Sigmoid colon (tissue), 7 donors: ENCODE measurements around the gene SLCO2B1. TPM values are rescaled to one million over a fixed set of nuclear protein-coding genes. Genes with fewer than 3 reads are reported as not detected.

ENCODE experiments used
- DNase-seq: peaks from one replicate; pipeline ENCODE4 v3.0.0-alpha.2; 2019
- H3K27ac ChIP-seq, 4 donors: fragments of 200-600 bp; sonication (generic); one replicate each; pipeline ENCODE4 v1.5.1; 2016 to 2019; ENCODE audit warnings: mild to moderate bottlenecking in 1 of 4
- H3K27me3 ChIP-seq, 3 donors: fragments of 200-600 bp; sonication (generic); one replicate each; pipeline ENCODE4 v1.5.1; 2019; ENCODE audit warnings: mild to moderate bottlenecking in 1 of 3
- H3K36me3 ChIP-seq, 4 donors: fragments of 200-600 bp; sonication (generic); one replicate each; pipeline ENCODE4 v1.5.1; 2016 to 2019
- H3K4me1 ChIP-seq, 4 donors: fragments of 200-600 bp; sonication (generic); one replicate each; pipeline ENCODE4 v1.5.1; 2017 to 2019
- H3K4me3 ChIP-seq, 4 donors: fragments of 200-600 bp; sonication (generic); one replicate each; pipeline ENCODE4 v1.5.1; 2017 to 2019; ENCODE audit warnings: mild to moderate bottlenecking in 2 of 4, moderate library complexity in 1 of 4
- H3K9me3 ChIP-seq, 4 donors: fragments of 200-600 bp in 3 of 4; sonication (generic) in 3 of 4; one replicate each; pipeline versions ENCODE4 v1.5.1 to v1.6.1; 2013 to 2019
- CTCF ChIP-seq, 4 experiments: fragments of 450-650 bp in 3 of 4; fragments of 200-600 bp in 1 of 4; IDR thresholded peaks; one replicate each; pipeline ENCODE4 v1.5.1; 2016 to 2019; ENCODE audit warnings: antibody characterized with exemption in 4 of 4, mild to moderate bottlenecking in 3 of 4, moderate library complexity in 2 of 4
- EP300 ChIP-seq, 4 donors: sonication (generic); formaldehyde crosslinking; IDR thresholded peaks; one replicate each; pipeline ENCODE4 v1.6.1; 2017; ENCODE audit warnings: antibody characterized with exemption in 4 of 4
- POLR2A ChIP-seq, 2 donors: fragments of 450-650 bp; IDR thresholded peaks; one replicate each; pipeline ENCODE4 v1.6.1; 2016; ENCODE audit warnings: antibody characterized with exemption in 2 of 2, mild to moderate bottlenecking in 2 of 2, moderate library complexity in 2 of 2
- POLR2AphosphoS5 ChIP-seq, 4 donors: sonication (generic); formaldehyde crosslinking; IDR thresholded peaks; one replicate each; pipeline ENCODE4 v1.6.1; 2017; ENCODE audit warnings: antibody characterized with exemption in 4 of 4
- WGBS, 2 donors: extraction: QIAGEN DNeasy Blood & Tissue Kit; methylation state at CpG; one replicate each; pipeline ENCODE4 v1.1.7; 2013; 5-methylcytosine and 5-hydroxymethylcytosine counted together
- intact Hi-C: fragments of 100-400 bp; cut with DNase I; formaldehyde crosslinking; loops from one replicate; pipeline ENCODE4 v1.15.1; 2023
- polyA plus RNA-seq, 3 donors: library from polyadenylated mRNA; stranded (reverse); fragments of 200-250 nt; gene quantifications; one replicate each; pipeline ENCODE4 v1.2.3, GENCODE V29; 2013
- total RNA-seq, 4 donors: library from RNA; depleted of rRNA; stranded (reverse); fragments of >200 nt; gene quantifications; one replicate each; pipeline ENCODE4 v1.1.0, GENCODE V29; 2016
- donor health status: healthy with polysubstance abuse.
- donor health status: Bipolar disorder and iron deficiency.
- donor health status: healthy.

Gene SLCO2B1
- total and polyA plus RNA-seq, 7 donors, result 7.8 to 47.0 (median 29.2) TPM

- intact Hi-C loops, result no loop called here
- DNase-seq, result no peak
- Histone ChIP-seq H3K36me3 (no peaks in the 10 kb centered on the region), H3K4me3 (no peak overlapping the region), H3K27me3 (no peaks in the 10 kb centered on the region), H3K4me1 (no peaks in the 10 kb centered on the region), H3K9me3 (no peaks in the 10 kb centered on the region), H3K27ac (no peak overlapping the region)
- 65 to 66% methylated on average over 4 of the region's 4 CpGs for WGBS, 2 donors
- TF ChIP-seq EP300 (IDR thresholded peaks at IDR 0.05) (no peak), CTCF (IDR thresholded peaks at IDR 0.05) (no peak), POLR2AphosphoS5 (IDR thresholded peaks at IDR 0.05) (no peak)
These were observed 74.9 kb downstream of the SLCO2B1 start for GRCh38 chr11:75225794-75226193.

GRCh38 chr11:75229466-75229865 is 78.6 kb downstream of the SLCO2B1 start:
- WGBS, 2 donors, result 69 to 76% methylated on average over 2 of the region's 2 CpGs
- TF ChIP-seq POLR2AphosphoS5 (IDR thresholded peaks at IDR 0.05), result no peak
- TF ChIP-seq EP300 (IDR thresholded peaks at IDR 0.05), result no peak
- TF ChIP-seq CTCF (IDR thresholded peaks at IDR 0.05), result no peak
- no peak for TF ChIP-seq POLR2A (IDR thresholded peaks at IDR 0.05)
- no peaks in the 10 kb centered on the region for H3K36me3 ChIP-seq
- H3K4me3 ChIP-seq, result no peak overlapping the region
- H3K4me1 ChIP-seq, result no peaks in the 10 kb centered on the region
- H3K9me3 ChIP-seq, result no peaks in the 10 kb centered on the region
- H3K27ac ChIP-seq, result no peak overlapping the region
- intact Hi-C loops, result no loop called here
- DNase-seq, result no peak
- H3K27me3 ChIP-seq, result no peaks in the 10 kb centered on the region

GRCh38 chr11:75230621-75231020 is 79.7 kb downstream of the SLCO2B1 start:
- Histone ChIP-seq H3K4me1 (no peaks in the 10 kb centered on the region), H3K27me3 (peaks cover 0 to 4% (median 0%) of the 10 kb centered on the region in 3 donors), H3K27ac (no peak overlapping the region), H3K9me3 (no peaks in the 10 kb centered on the region), H3K36me3 (no peaks in the 10 kb centered on the region), H3K4me3 (no peak overlapping the region)
- intact Hi-C loops, result no loop called here
- no peak for DNase-seq
- TF ChIP-seq POLR2A (IDR thresholded peaks at IDR 0.05), result no peak
- no peak for TF ChIP-seq CTCF (IDR thresholded peaks at IDR 0.05)
- TF ChIP-seq EP300 (IDR thresholded peaks at IDR 0.05), result no peak
- TF ChIP-seq POLR2AphosphoS5 (IDR thresholded peaks at IDR 0.05), result no peak
- WGBS, 2 donors, result 81 to 84% methylated on average over 2 of the region's 2 CpGs

GRCh38 chr11:75233754-75234172 is 82.9 kb downstream of the SLCO2B1 start:
- intact Hi-C loops, result no loop called here
- no peak overlapping the region for H3K4me3 ChIP-seq
- TF ChIP-seq POLR2A (IDR thresholded peaks at IDR 0.05), result no peak
- no peak for TF ChIP-seq EP300 (IDR thresholded peaks at IDR 0.05)
- TF ChIP-seq POLR2AphosphoS5 (IDR thresholded peaks at IDR 0.05), result no peak
- TF ChIP-seq CTCF (IDR thresholded peaks at IDR 0.05), result no peak
- H3K27ac ChIP-seq, result no peak overlapping the region
- no peaks in the 10 kb centered on the region for H3K36me3 ChIP-seq
- peaks cover 0 to 23% (median 4%) of the 10 kb centered on the region in 3 donors for H3K27me3 ChIP-seq
- no peak for DNase-seq
- H3K4me1 ChIP-seq, result no peaks in the 10 kb centered on the region
- 49 to 50% methylated on average over 3 of the region's 3 CpGs for WGBS, 2 donors
- no peaks in the 10 kb centered on the region for H3K9me3 ChIP-seq

- DNase-seq, result no peak
- no peak for TF ChIP-seq CTCF (IDR thresholded peaks at IDR 0.05)
- TF ChIP-seq POLR2A (IDR thresholded peaks at IDR 0.05), result no peak
- no peak for TF ChIP-seq POLR2AphosphoS5 (IDR thresholded peaks at IDR 0.05)
- TF ChIP-seq EP300 (IDR thresholded peaks at IDR 0.05), result no peak
- Histone ChIP-seq H3K27me3 (peaks cover 13 to 46% (median 26%) of the 10 kb centered on the region in 3 donors), H3K9me3 (no peaks in the 10 kb centered on the region), H3K27ac (no peak overlapping the region), H3K36me3 (no peaks in the 10 kb centered on the region), H3K4me3 (no peak overlapping the region), H3K4me1 (peaks cover 0 to 10% (median 8%) of the 10 kb centered on the region in 4 donors)
- 45 to 63% methylated on average over 8 of the region's 8 CpGs for WGBS, 2 donors
- intact Hi-C loops, result no loop called here
These were observed 85.2 kb downstream of the SLCO2B1 start for GRCh38 chr11:75236062-75236461.
